Right lobe of liver (tissue), 4 donors: Measurements from ENCODE around the gene MXD3.

ENCODE experiments used
- CTCF ChIP-seq, 4 donors: fragments of 200-600 bp in 3 of 4; fragments of 450-650 bp in 1 of 4; IDR thresholded peaks; one replicate each; pipeline versions ENCODE4 v1.5.1 to v1.8.0; 2016 to 2022; ENCODE audit warnings: antibody characterized with exemption in 4 of 4, mild to moderate bottlenecking in 2 of 4
- POLR2A ChIP-seq: fragments of 450-650 bp; IDR thresholded peaks from one replicate; pipeline ENCODE4 v1.6.1; 2017; ENCODE audit warnings: antibody characterized with exemption, mild to moderate bottlenecking
- donor health status: DM: no; HTN: no; CAD: no.
- donor health status: DM: no; HTN: no; CAD: no.
- donor health status: DM: no; HTN: yes; CAD: no.

GRCh38 chr5:177260961-177261360 lies 50.7 kb downstream of the MXD3 start:
- TF ChIP-seq CTCF (IDR thresholded peaks at IDR 0.05) (no peak), POLR2A (no peak)
